Right atrium auricular region (tissue), 2 donors: Measurements from ENCODE around the gene PSMA4. TPM values are rescaled to one million over a fixed set of nuclear protein-coding genes. Genes with fewer than 3 reads are reported as not detected.
"Not testable (repeated sequence)": the region's sequence is repeated elsewhere in the genome, so short reads cannot be mapped to it uniquely, and the experiment has no call there.

Source experiments
- DNase-seq: peaks from one replicate; pipeline ENCODE4 v3.0.0-alpha.2; 2019; ENCODE audit warnings: low spot score
- H3K27ac ChIP-seq, 2 donors: fragments of 200-600 bp; sonication (generic); 1 replicate in 1 of 2; 2 replicates in 1 of 2; pipeline ENCODE4 v1.5.1; 2016 to 2019
- H3K27me3 ChIP-seq, 2 donors: fragments of 200-600 bp; sonication (generic); one replicate each; pipeline versions ENCODE4 v1.5.1 to v1.6.0; 2017 to 2019
- H3K36me3 ChIP-seq: fragments of 200-600 bp; sonication (generic); one replicate; pipeline ENCODE4 v1.5.1; 2016
- H3K4me1 ChIP-seq, 2 donors: fragments of 200-600 bp; sonication (generic); one replicate each; pipeline versions ENCODE4 v1.5.1 to v1.6.0; 2017 to 2019
- H3K4me3 ChIP-seq, 2 donors: fragments of 200-600 bp; sonication (generic); 1 replicate in 1 of 2; 2 replicates in 1 of 2; pipeline ENCODE4 v1.5.1; 2017 to 2019; ENCODE audit warnings: mild to moderate bottlenecking in 1 of 2, moderate library complexity in 1 of 2
- H3K9me3 ChIP-seq, 2 donors: fragments of 200-600 bp; sonication (generic); one replicate each; pipeline ENCODE4 v1.5.1; 2019
- total RNA-seq, 2 donors: library from RNA; depleted of rRNA; stranded (reverse); fragments of >200 nt; gene quantifications; one replicate each; pipeline ENCODE4 v1.1.0, GENCODE V29; 2016
- TF ChIP-seq, protein P1 (sequence below), 2 donors: fragments of 200-600 bp; sonication (generic); IDR thresholded peaks; one replicate each; pipeline ENCODE4 v1.5.1; 2019; ENCODE audit warnings: antibody characterized with exemption in 2 of 2

Gene PSMA4
- total RNA-seq, 2 donors from 2014 or later, result 85.8 to 87.1 TPM

GRCh38 chr15:78507831-78508160 lies 32.4 kb upstream of the PSMA4 start:
- no peak for DNase-seq
- Histone ChIP-seq H3K36me3 (no peaks in the 10 kb centered on the region), H3K27ac (peak overlapping the region; percentile 65 to 75), H3K27me3 (no peaks in the 10 kb centered on the region), H3K9me3 (no peaks in the 10 kb centered on the region), H3K4me3 (peak overlapping the region; percentile 70 to 86), H3K4me1 (peaks cover 0 to 9% of the 10 kb centered on the region in 2 donors)
- TF ChIP-seq, protein P1, sequence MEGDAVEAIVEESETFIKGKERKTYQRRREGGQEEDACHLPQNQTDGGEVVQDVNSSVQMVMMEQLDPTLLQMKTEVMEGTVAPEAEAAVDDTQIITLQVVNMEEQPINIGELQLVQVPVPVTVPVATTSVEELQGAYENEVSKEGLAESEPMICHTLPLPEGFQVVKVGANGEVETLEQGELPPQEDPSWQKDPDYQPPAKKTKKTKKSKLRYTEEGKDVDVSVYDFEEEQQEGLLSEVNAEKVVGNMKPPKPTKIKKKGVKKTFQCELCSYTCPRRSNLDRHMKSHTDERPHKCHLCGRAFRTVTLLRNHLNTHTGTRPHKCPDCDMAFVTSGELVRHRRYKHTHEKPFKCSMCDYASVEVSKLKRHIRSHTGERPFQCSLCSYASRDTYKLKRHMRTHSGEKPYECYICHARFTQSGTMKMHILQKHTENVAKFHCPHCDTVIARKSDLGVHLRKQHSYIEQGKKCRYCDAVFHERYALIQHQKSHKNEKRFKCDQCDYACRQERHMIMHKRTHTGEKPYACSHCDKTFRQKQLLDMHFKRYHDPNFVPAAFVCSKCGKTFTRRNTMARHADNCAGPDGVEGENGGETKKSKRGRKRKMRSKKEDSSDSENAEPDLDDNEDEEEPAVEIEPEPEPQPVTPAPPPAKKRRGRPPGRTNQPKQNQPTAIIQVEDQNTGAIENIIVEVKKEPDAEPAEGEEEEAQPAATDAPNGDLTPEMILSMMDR (IDR thresholded peaks at IDR 0.05), result no peak

- DNase-seq, result no peak
- peak overlapping the region; percentile 70 to 86 for H3K4me3 ChIP-seq
- H3K4me1 ChIP-seq, result peaks cover 0 to 9% of the 10 kb centered on the region in 2 donors
- TF ChIP-seq, protein P1 (IDR thresholded peaks at IDR 0.05), result no peak
- no peaks in the 10 kb centered on the region for H3K36me3 ChIP-seq
- H3K27me3 ChIP-seq, result no peaks in the 10 kb centered on the region
- no peak overlapping the region for H3K27ac ChIP-seq
- H3K9me3 ChIP-seq, result no peaks in the 10 kb centered on the region
Measured at GRCh38 chr15:78508272-78508671, 32.0 kb upstream of the PSMA4 start.

- DNase-seq, result no peak
- TF ChIP-seq, protein P1 (IDR thresholded peaks at IDR 0.05), result no peak
- Histone ChIP-seq H3K4me3 (no peak overlapping the region), H3K27ac (no peak overlapping the region), H3K9me3 (no peaks in the 10 kb centered on the region), H3K27me3 (no peaks in the 10 kb centered on the region), H3K36me3 (no peaks in the 10 kb centered on the region), H3K4me1 (peaks cover 0 to 9% of the 10 kb centered on the region in 2 donors)
Measured at GRCh38 chr15:78509726-78510312, 30.4 kb upstream of the PSMA4 start.

GRCh38 chr15:78520035-78520434 lies 20.2 kb upstream of the PSMA4 start:
- H3K27ac ChIP-seq, DNase-seq, H3K27me3 ChIP-seq, H3K4me3 ChIP-seq, H3K9me3 ChIP-seq, H3K4me1 ChIP-seq, H3K36me3 ChIP-seq: not testable (repeated sequence)

GRCh38 chr15:78524230-78524629 lies 16.0 kb upstream of the PSMA4 start:
- TF ChIP-seq, protein P1 (IDR thresholded peaks at IDR 0.05), result no peak
- no peaks in the 10 kb centered on the region for H3K9me3 ChIP-seq
- DNase-seq, result no peak
- H3K27me3 ChIP-seq, result no peaks in the 10 kb centered on the region
- H3K36me3 ChIP-seq, result no peaks in the 10 kb centered on the region
- H3K4me1 ChIP-seq, result no peaks in the 10 kb centered on the region
- no peak overlapping the region for H3K4me3 ChIP-seq
- H3K27ac ChIP-seq, result no peak overlapping the region

DNA sequence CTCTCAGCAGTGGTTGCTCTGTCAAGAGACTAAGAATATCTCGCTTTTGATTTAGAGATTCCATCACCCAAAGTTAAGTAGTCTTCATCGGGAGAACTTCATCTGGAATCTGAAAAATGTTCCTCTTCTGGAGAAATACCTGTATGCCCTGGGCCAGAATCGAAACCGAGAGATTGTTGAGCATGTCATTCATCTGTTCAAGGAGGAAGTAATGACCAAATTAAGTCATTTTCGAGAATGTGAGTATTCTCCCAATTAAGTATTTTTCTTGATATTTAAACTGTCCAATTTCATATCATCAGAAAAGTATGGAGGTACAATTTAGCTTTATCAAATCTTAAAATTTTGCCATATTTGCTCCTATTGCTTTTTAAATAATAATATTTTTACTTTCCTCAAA lies 12.9 kb upstream of the PSMA4 start:
- TF ChIP-seq, protein P1 (IDR thresholded peaks at IDR 0.05), result no peak
- Histone ChIP-seq H3K36me3 (no peaks in the 10 kb centered on the region), H3K27ac (no peak overlapping the region), H3K27me3 (no peaks in the 10 kb centered on the region), H3K9me3 (no peaks in the 10 kb centered on the region), H3K4me1 (no peaks in the 10 kb centered on the region), H3K4me3 (no peak overlapping the region)
- DNase-seq, result no peak
